ENCODE measurements around the gene PHRF1. TPM values are rescaled to one million over a fixed set of nuclear protein-coding genes. Genes with fewer than 3 reads are reported as not detected.

The PHRF1 gene
- total and polyA plus RNA-seq, 12 donors = 8.7 to 62.3 (median 26.1) TPM

GRCh38 chr11:531919-532526 is 44.2 kb upstream of the PHRF1 start:
- H3K27me3 ChIP-seq = no peaks in the 10 kb centered on the region
- 83 to 93% (median 91%) methylated on average over 11 to 18 of the region's 18 CpGs for WGBS, 4 donors
- intact Hi-C loops (cut with DNase I) = no loop called here
- H3K9me3 ChIP-seq (replicated peaks in 1 of 3) = no peaks in the 10 kb centered on the region
- DNase-seq = no peak
- H3K4me1 ChIP-seq (replicated peaks in 1 of 2) = peaks cover 11 to 18% of the 10 kb centered on the region in 2 donors
- TF ChIP-seq POLR2A (IDR thresholded peaks at IDR 0.05) (no peak), CTCF (IDR thresholded peaks at IDR 0.05) (no peak)
- peaks cover 0 to 27% of the 10 kb centered on the region in 2 donors for H3K36me3 ChIP-seq (replicated peaks in 1 of 2)
- H3K4me3 ChIP-seq = no peak overlapping the region
- H3K27ac ChIP-seq = no peak overlapping the region

GRCh38 chr11:532527-532985 is 43.7 kb upstream of the PHRF1 start:
- TF ChIP-seq POLR2A (IDR thresholded peaks at IDR 0.05) (no peak), CTCF (IDR thresholded peaks at IDR 0.05) (no peak)
- Histone ChIP-seq H3K36me3 (replicated peaks in 1 of 2) (peaks cover 0 to 27% of the 10 kb centered on the region in 2 donors), H3K27ac (no peak overlapping the region), H3K27me3 (no peaks in the 10 kb centered on the region), H3K4me1 (replicated peaks in 1 of 2) (peaks cover 14 to 24% of the 10 kb centered on the region in 2 donors), H3K4me3 (no peak overlapping the region), H3K9me3 (replicated peaks in 1 of 3) (no peaks in the 10 kb centered on the region)
- DNase-seq = no peak
- intact Hi-C loops (cut with DNase I) = no loop called here
- WGBS, 4 donors = 87 to 89% (median 88%) methylated on average over 10 to 23 of the region's 23 CpGs

DNA sequence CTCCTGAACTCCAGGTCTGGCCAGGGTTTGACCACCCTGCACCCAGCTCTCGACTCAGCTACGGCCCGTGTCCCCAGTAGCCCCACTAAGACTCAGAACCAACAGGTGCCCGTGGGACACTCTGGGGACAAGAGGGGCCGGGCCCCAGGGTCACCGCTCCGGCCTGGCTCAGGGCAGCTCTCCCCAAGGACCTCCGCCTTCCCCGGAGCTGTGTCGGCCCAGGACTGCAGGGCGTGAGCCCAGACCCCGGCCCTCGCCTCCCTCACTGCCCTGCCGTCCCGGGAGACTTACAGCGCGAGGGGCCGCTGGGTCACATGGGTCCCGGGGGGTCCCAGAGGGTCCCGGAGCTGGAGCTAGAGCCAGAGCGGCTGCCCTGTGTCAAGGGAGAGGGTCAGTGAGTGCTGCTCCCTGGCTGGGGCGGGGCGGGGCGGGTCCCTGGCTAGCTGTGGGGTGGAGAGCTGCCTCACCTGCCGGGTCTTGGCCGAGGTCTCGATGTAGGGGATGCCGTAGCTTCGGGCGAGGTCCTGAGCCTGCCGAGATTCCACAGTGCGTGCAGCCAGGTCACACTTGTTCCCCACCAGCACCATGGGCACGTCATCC is 43.2 kb upstream of the PHRF1 start:
- Histone ChIP-seq H3K36me3 (replicated peaks in 1 of 2) (peaks cover 0 to 27% of the 10 kb centered on the region in 2 donors), H3K4me3 (no peak overlapping the region), H3K4me1 (replicated peaks in 1 of 2) (peaks cover 14 to 26% of the 10 kb centered on the region in 2 donors), H3K9me3 (replicated peaks in 1 of 3) (no peaks in the 10 kb centered on the region), H3K27me3 (no peaks in the 10 kb centered on the region), H3K27ac (no peak overlapping the region)
- intact Hi-C loops (cut with DNase I) = no loop called here
- TF ChIP-seq CTCF (IDR thresholded peaks at IDR 0.05) (no peak), POLR2A (IDR thresholded peaks at IDR 0.05) (no peak)
- peak in 2 of 7 donors; percentile 14 to 22 for DNase-seq
- WGBS, 4 donors = 93 to 97% (median 94%) methylated on average over 3 to 33 of the region's 33 CpGs

- no peaks in the 10 kb centered on the region for H3K27me3 ChIP-seq
- H3K4me1 ChIP-seq (replicated peaks in 1 of 2) = peaks cover 14 to 26% of the 10 kb centered on the region in 2 donors
- H3K36me3 ChIP-seq (replicated peaks in 1 of 2) = peaks cover 0 to 27% of the 10 kb centered on the region in 2 donors
- WGBS, 4 donors = 91 to 95% (median 94%) methylated on average over 12 to 37 of the region's 37 CpGs
- H3K4me3 ChIP-seq = peak overlapping the region in 1 of 4 donors; percentile 80
- no peaks in the 10 kb centered on the region for H3K9me3 ChIP-seq (replicated peaks in 1 of 3)
- intact Hi-C loops (cut with DNase I) = no loop called here
- DNase-seq = peak in 1 of 7 donors; percentile 18
- TF ChIP-seq CTCF (IDR thresholded peaks at IDR 0.05) = no peak
- TF ChIP-seq POLR2A (IDR thresholded peaks at IDR 0.05) = no peak
- no peak overlapping the region for H3K27ac ChIP-seq
Measured at GRCh38 chr11:533586-534395, 42.5 kb upstream of the PHRF1 start.

All from adrenal gland (tissue), 12 donors.